Astrocyte (in vitro differentiated cells and primary cell): ENCODE measurements around the gene MED13L. TPM values are rescaled to one million over a fixed set of nuclear protein-coding genes. Genes with fewer than 3 reads are reported as not detected.

Source experiments
- DNase-seq: peaks from one replicate; pipeline ENCODE4 v3.0.0-alpha.2; 2010; ENCODE audit warnings: low read depth
- FAIRE-seq: peaks from 2 replicates; lab custom pipeline; 2011; peaks lifted over from hg19 to GRCh38; lab: Jason Lieb, UNC
- H2AFZ ChIP-seq: 2 replicates; pipeline ENCODE4 v1.6.0; 2012; ENCODE audit warnings: low read depth, low read length, inconsistent platforms
- H3K27ac ChIP-seq: 2 replicates; pipeline ENCODE4 v1.5.1; 2011; ENCODE audit warnings: low read depth, low read length, inconsistent platforms
- H3K27me3 ChIP-seq: 2 replicates; pipeline ENCODE4 v1.6.0; 2011; ENCODE audit warnings: low read length, inconsistent platforms; ENCODE audit not compliant: insufficient read depth
- H3K36me3 ChIP-seq: 2 replicates; pipeline ENCODE4 v1.5.1; 2011; ENCODE audit warnings: low read length, inconsistent platforms; ENCODE audit not compliant: insufficient read depth
- H3K4me1 ChIP-seq: 2 replicates; pipeline ENCODE4 v1.5.1; 2011; ENCODE audit warnings: low read length, inconsistent platforms; ENCODE audit not compliant: insufficient read depth
- H3K4me2 ChIP-seq: 2 replicates; pipeline ENCODE4 v1.6.0; 2012; ENCODE audit warnings: low read length, inconsistent platforms
- H3K4me3 ChIP-seq: 2 replicates; pipeline ENCODE4 v1.5.1; 2011; ENCODE audit warnings: low read depth, mild to moderate bottlenecking, low read length, inconsistent platforms; ENCODE audit not compliant: insufficient read depth
- H3K79me2 ChIP-seq: 2 replicates; pipeline ENCODE4 v1.6.0; 2012; ENCODE audit warnings: mild to moderate bottlenecking, low read length, inconsistent platforms; ENCODE audit not compliant: insufficient read depth
- H3K9ac ChIP-seq: 2 replicates; pipeline ENCODE4 v1.6.0; 2012; ENCODE audit warnings: mild to moderate bottlenecking, low read length, inconsistent platforms
- H3K9me3 ChIP-seq: 2 replicates; pipeline ENCODE4 v1.5.1; 2012; ENCODE audit warnings: low read depth, mild to moderate bottlenecking, low read length, inconsistent platforms; ENCODE audit not compliant: insufficient read depth
- H4K20me1 ChIP-seq: 2 replicates; pipeline ENCODE4 v1.6.0; 2012; ENCODE audit warnings: low read length, inconsistent platforms; ENCODE audit not compliant: insufficient read depth
- H3K27ac Mint-ChIP-seq: one replicate; pipeline ENCODE4 v1.8.0; 2021; ENCODE audit warnings: mild to moderate bottlenecking, mixed read lengths; ENCODE audit not compliant: unreplicated experiment
- H3K27me3 Mint-ChIP-seq: one replicate; pipeline ENCODE4 v1.8.0; 2021; ENCODE audit warnings: low read depth, mixed read lengths; ENCODE audit not compliant: unreplicated experiment
- H3K36me3 Mint-ChIP-seq: one replicate; pipeline ENCODE4 v1.8.0; 2021; ENCODE audit warnings: low read depth, mixed read lengths; ENCODE audit not compliant: unreplicated experiment
- H3K4me1 Mint-ChIP-seq: one replicate; pipeline ENCODE4 v1.8.0; 2021; ENCODE audit warnings: low read depth, mixed read lengths; ENCODE audit not compliant: unreplicated experiment
- H3K4me3 Mint-ChIP-seq: one replicate; pipeline ENCODE4 v1.8.0; 2021; ENCODE audit warnings: mild to moderate bottlenecking, moderate library complexity, mixed read lengths; ENCODE audit not compliant: unreplicated experiment
- H3K9me3 Mint-ChIP-seq: one replicate; pipeline ENCODE4 v1.8.0; 2021; ENCODE audit warnings: mild to moderate bottlenecking, mixed read lengths; ENCODE audit not compliant: unreplicated experiment
- EZH2 ChIP-seq: IDR thresholded peaks from 2 replicates; pipeline ENCODE4 v1.6.1; 2012; ENCODE audit warnings: mild to moderate bottlenecking, low read length, inconsistent platforms; ENCODE audit not compliant: insufficient read depth
- total RNA-seq: library from RNA; stranded (reverse); gene quantifications from 2 replicates; pipeline ENCODE4 v1.2.1, GENCODE V29; 2021
- TF ChIP-seq, protein P1 (sequence below): IDR thresholded peaks from 2 replicates; pipeline ENCODE4 v1.5.1; 2011; ENCODE audit warnings: low read depth, mild to moderate bottlenecking, inconsistent platforms, low read length, moderate library complexity; ENCODE audit not compliant: insufficient read depth

MED13L gene
- total RNA-seq, 1 donor from 2014 or later, result 153 TPM

DNA sequence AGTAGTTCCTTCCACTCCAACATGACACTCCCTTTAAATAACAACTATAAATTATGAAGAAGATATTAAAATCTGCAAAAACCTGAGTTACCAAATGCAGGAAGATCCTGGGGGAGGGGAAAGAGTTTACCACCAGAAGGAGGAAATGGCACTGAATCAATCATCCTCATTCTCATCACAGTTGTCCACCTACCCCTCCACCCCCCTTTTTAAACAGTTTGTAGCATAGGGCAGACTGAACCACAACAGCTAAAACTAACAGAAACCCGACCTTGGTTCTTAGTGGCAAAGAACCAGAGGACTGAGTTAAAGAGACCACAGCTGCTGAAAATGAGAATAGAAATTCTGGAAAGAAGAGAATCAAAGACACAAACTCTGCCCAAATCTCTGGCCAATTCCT lies 189.5 kb downstream of the MED13L start:
- no peaks in the 10 kb centered on the region for H3K27me3 Mint-ChIP-seq
- Histone ChIP-seq H3K4me3 (no peak overlapping the region), H3K27ac (no peak overlapping the region), H3K79me2 (peaks cover 90% of the 10 kb centered on the region), H4K20me1 (peaks cover 74% of the 10 kb centered on the region), H3K27me3 (no peaks in the 10 kb centered on the region), H3K4me1 (peaks cover 4% of the 10 kb centered on the region), H3K9ac (no peak overlapping the region), H2AFZ (no peak overlapping the region), H3K9me3 (no peaks in the 10 kb centered on the region), H3K4me2 (no peak overlapping the region), H3K36me3 (no peaks in the 10 kb centered on the region)
- no peak for DNase-seq
- H3K4me3 Mint-ChIP-seq, result no peak overlapping the region
- FAIRE-seq, result no peak
- H3K27ac Mint-ChIP-seq, result peak overlapping the region; percentile 70
- no peaks in the 10 kb centered on the region for H3K9me3 Mint-ChIP-seq
- peaks cover 5% of the 10 kb centered on the region for H3K36me3 Mint-ChIP-seq
- TF ChIP-seq, protein P1, sequence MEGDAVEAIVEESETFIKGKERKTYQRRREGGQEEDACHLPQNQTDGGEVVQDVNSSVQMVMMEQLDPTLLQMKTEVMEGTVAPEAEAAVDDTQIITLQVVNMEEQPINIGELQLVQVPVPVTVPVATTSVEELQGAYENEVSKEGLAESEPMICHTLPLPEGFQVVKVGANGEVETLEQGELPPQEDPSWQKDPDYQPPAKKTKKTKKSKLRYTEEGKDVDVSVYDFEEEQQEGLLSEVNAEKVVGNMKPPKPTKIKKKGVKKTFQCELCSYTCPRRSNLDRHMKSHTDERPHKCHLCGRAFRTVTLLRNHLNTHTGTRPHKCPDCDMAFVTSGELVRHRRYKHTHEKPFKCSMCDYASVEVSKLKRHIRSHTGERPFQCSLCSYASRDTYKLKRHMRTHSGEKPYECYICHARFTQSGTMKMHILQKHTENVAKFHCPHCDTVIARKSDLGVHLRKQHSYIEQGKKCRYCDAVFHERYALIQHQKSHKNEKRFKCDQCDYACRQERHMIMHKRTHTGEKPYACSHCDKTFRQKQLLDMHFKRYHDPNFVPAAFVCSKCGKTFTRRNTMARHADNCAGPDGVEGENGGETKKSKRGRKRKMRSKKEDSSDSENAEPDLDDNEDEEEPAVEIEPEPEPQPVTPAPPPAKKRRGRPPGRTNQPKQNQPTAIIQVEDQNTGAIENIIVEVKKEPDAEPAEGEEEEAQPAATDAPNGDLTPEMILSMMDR, result no peak
- TF ChIP-seq EZH2, result no peak
- peaks cover 21% of the 10 kb centered on the region for H3K4me1 Mint-ChIP-seq

DNA sequence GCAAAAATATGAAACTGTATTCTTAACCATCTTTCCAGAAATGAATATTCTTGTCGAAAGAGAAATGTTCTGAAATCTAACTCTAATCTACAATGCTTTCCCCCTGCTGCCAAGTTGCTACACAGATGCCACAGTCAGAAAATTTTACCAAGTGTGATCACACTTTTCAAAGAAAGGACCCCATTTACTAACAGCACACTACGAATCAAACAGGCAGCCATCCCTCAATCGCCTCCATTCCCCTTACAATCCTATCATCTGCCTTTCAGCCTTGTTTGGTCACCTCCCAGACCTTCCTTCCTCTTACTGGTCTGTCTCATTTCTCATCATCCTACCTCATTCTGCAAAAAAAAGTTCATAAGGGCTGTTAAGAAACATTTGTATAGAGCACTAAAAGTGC lies 190.1 kb downstream of the MED13L start:
- TF ChIP-seq, protein P1, result no peak
- TF ChIP-seq EZH2, result no peak
- Histone ChIP-seq H3K79me2 (peaks cover 85% of the 10 kb centered on the region), H3K9ac (no peak overlapping the region), H3K9me3 (no peaks in the 10 kb centered on the region), H3K4me3 (no peak overlapping the region), H3K4me2 (no peak overlapping the region), H3K27me3 (no peaks in the 10 kb centered on the region), H3K36me3 (no peaks in the 10 kb centered on the region), H3K27ac (no peak overlapping the region), H2AFZ (no peak overlapping the region), H3K4me1 (peaks cover 4% of the 10 kb centered on the region), H4K20me1 (peaks cover 71% of the 10 kb centered on the region)
- Mint-ChIP-seq H3K36me3 (peaks cover 7% of the 10 kb centered on the region), H3K27ac (no peak overlapping the region), H3K27me3 (no peaks in the 10 kb centered on the region), H3K4me1 (peaks cover 21% of the 10 kb centered on the region), H3K9me3 (no peaks in the 10 kb centered on the region), H3K4me3 (no peak overlapping the region)
- no peak for FAIRE-seq
- DNase-seq, result no peak

DNA sequence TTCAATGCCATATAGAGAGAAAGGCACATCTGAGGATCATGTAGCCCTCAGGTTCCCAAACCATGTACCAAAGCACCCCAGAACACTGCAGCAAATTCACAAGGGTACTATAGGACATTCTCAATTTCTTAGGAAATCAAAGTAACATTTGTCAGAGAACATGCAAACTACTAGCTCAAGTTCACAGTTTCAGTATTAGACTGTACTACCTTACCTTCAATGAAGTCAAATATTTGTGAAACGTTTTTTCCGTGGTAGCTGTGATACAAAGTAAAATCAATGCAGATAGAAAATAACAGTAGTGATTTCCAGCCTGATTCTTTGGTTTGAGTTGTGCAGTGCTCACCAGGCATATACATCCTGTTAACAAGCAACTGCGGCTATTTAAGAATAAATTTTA lies 197.1 kb downstream of the MED13L start:
- no peak overlapping the region for H3K4me2 ChIP-seq
- H3K27me3 Mint-ChIP-seq, result no peaks in the 10 kb centered on the region
- no peak overlapping the region for H3K27ac ChIP-seq
- no peak for DNase-seq
- no peak overlapping the region for H3K27ac Mint-ChIP-seq
- peaks cover 4% of the 10 kb centered on the region for H3K4me1 ChIP-seq
- no peaks in the 10 kb centered on the region for H3K9me3 Mint-ChIP-seq
- H3K27me3 ChIP-seq, result no peaks in the 10 kb centered on the region
- FAIRE-seq, result peak; percentile 20
- peaks cover 59% of the 10 kb centered on the region for H4K20me1 ChIP-seq
- H3K4me1 Mint-ChIP-seq, result peaks cover 11% of the 10 kb centered on the region
- no peak overlapping the region for H3K9ac ChIP-seq
- peaks cover 60% of the 10 kb centered on the region for H3K79me2 ChIP-seq
- no peaks in the 10 kb centered on the region for H3K36me3 ChIP-seq
- H3K36me3 Mint-ChIP-seq, result peaks cover 4% of the 10 kb centered on the region
- H2AFZ ChIP-seq, result no peak overlapping the region
- H3K9me3 ChIP-seq, result no peaks in the 10 kb centered on the region
- no peak overlapping the region for H3K4me3 Mint-ChIP-seq
- TF ChIP-seq, protein P1, result no peak
- no peak for TF ChIP-seq EZH2
- H3K4me3 ChIP-seq, result no peak overlapping the region
